Jurkat, Clone E6-1 (cell line): Measurements from ENCODE around the gene SEMA6D. TPM values are rescaled to one million over a fixed set of nuclear protein-coding genes. Genes with fewer than 3 reads are reported as not detected.

Experiments
- DNase-seq: peaks from one replicate; pipeline ENCODE4 v3.0.0-alpha.2; 2011; ENCODE audit warnings: low read depth, low spot score
- H3K4me3 ChIP-seq: 2 replicates; pipeline ENCODE4 v1.5.1; 2011; ENCODE audit warnings: mild to moderate bottlenecking, low read length, control low read depth, moderate library complexity
- polyA plus RNA-seq: library from polyadenylated mRNA; unstranded; fragments of >200 nt; gene quantifications from one replicate; pipeline ENCODE4 v1.2.1, GENCODE V29; 2012; ENCODE audit warnings: missing spikeins; ENCODE audit not compliant: insufficient read length, insufficient read depth

The SEMA6D gene
- polyA plus RNA-seq, result not detected

GRCh38 chr15:47717036-47717612, at the start of gene SEMA6D:
Gene SEMA6D (plus strand): TSS chr15:47717505. CDS start chr15:47759799, 42,294 bp downstream.
- H3K4me3 ChIP-seq, result no peak within 1 kb of the TSS
- no peak for DNase-seq

- H3K4me3 ChIP-seq, result no peak overlapping the region
- DNase-seq, result no peak
Measured at GRCh38 chr15:47669221-47669620, 48.1 kb upstream of the SEMA6D start.

- no peak for DNase-seq
Measured at GRCh38 chr15:47670365-47670764, 46.9 kb upstream of the SEMA6D start.

GRCh38 chr15:47673232-47673761, 44.0 kb upstream of the SEMA6D start:
- DNase-seq, result no peak
- no peak overlapping the region for H3K4me3 ChIP-seq

More at GRCh38 chr15:47670365-47670764, 46.9 kb upstream of the SEMA6D start:
- H3K4me3 ChIP-seq, result no peak overlapping the region

- no peak overlapping the region for H3K4me3 ChIP-seq
- no peak for DNase-seq
Measured at GRCh38 chr15:47674586-47675232, 42.6 kb upstream of the SEMA6D start.

- no peak for DNase-seq
- no peak overlapping the region for H3K4me3 ChIP-seq
Measured at GRCh38 chr15:47675735-47676134, 41.6 kb upstream of the SEMA6D start.

GRCh38 chr15:47678040-47678439, 39.3 kb upstream of the SEMA6D start:
- DNase-seq, result no peak
- H3K4me3 ChIP-seq, result no peak overlapping the region

- H3K4me3 ChIP-seq, result no peak overlapping the region
- no peak for DNase-seq
Measured at GRCh38 chr15:47682661-47683060, 34.6 kb upstream of the SEMA6D start.

- H3K4me3 ChIP-seq, result no peak overlapping the region
- peak; percentile 4 for DNase-seq
Measured at GRCh38 chr15:47685141-47685870, 32.0 kb upstream of the SEMA6D start.

GRCh38 chr15:47688573-47689086, 28.7 kb upstream of the SEMA6D start:
- no peak overlapping the region for H3K4me3 ChIP-seq
- no peak for DNase-seq

- DNase-seq, result no peak
- H3K4me3 ChIP-seq, result no peak overlapping the region
Measured at GRCh38 chr15:47689660-47690059, 27.6 kb upstream of the SEMA6D start.

- DNase-seq, result no peak
- H3K4me3 ChIP-seq, result no peak overlapping the region
Measured at GRCh38 chr15:47691882-47692281, 25.4 kb upstream of the SEMA6D start.

GRCh38 chr15:47696351-47696750, 21.0 kb upstream of the SEMA6D start:
- DNase-seq, result no peak
- no peak overlapping the region for H3K4me3 ChIP-seq

- no peak overlapping the region for H3K4me3 ChIP-seq
- no peak for DNase-seq
Measured at GRCh38 chr15:47705281-47705997, 11.9 kb upstream of the SEMA6D start.

GRCh38 chr15:47707391-47707790, 9.9 kb upstream of the SEMA6D start:
- H3K4me3 ChIP-seq, result no peak overlapping the region
- DNase-seq, result no peak

GRCh38 chr15:47708161-47708980, 8.9 kb upstream of the SEMA6D start:
- DNase-seq, result no peak
- no peak overlapping the region for H3K4me3 ChIP-seq

GRCh38 chr15:47711655-47712054, 5.7 kb upstream of the SEMA6D start:
- H3K4me3 ChIP-seq, result no peak overlapping the region
- peak; percentile 3 for DNase-seq

- DNase-seq, result no peak
- H3K4me3 ChIP-seq, result no peak overlapping the region
Measured at GRCh38 chr15:47715402-47715801, 1.9 kb upstream of the SEMA6D start.
